ENCODE results near the gene DOCK10.
A peak's percentile ranks its signal among the peaks of the same experiment; 100 is the strongest.
"Not testable (repeated sequence)": the region's sequence is repeated elsewhere in the genome, so short reads cannot be mapped to it uniquely, and the experiment has no call there.

The DOCK10 gene

GRCh38 chr2:224973112-224974016, 68.9 kb downstream of the DOCK10 start:
- DNase-seq, result peak; percentile 58

DNA sequence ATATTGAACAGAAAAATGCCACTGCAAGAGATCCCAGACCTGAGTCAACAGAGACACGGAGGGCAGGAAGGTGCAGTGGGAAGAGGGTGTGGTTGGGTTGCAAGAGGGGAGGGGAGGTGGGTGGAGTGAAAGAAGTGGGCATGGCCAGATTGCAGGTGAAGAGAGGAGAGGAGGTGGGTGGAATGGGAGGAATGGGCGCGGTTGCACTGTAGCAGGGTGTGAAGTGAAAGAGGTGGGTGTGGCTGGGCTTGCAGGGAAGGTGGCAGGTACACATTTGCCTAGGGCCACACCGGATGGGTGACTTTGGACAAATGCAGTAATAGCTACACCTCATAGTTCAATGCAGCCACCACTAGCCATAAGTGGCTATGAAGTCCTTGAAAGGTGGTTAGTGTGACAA, 71.1 kb downstream of the DOCK10 start:
- DNase-seq, result peak; percentile 12

DNA sequence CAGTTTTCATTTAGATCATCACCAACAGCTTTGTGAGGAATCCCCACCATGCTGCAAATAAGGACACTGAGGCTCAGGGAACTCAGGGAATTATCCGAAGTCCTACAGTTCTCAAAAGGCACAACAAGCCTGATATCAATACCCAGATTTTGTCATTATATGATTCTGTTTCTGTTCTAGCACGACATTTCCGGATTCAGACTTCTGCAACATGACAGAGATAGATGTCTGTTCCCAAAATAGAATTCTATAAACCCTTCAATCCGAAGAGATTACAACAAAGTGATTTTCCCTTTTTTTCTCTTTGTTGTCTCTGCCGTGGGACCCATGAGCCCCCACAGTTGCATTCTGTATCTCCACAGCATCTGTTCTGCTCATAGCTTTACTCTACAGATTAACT, 72.0 kb downstream of the DOCK10 start:
- peak; percentile 66 for DNase-seq

GRCh38 chr2:224969633-224970260, 72.5 kb downstream of the DOCK10 start:
- no peak for DNase-seq

DNA sequence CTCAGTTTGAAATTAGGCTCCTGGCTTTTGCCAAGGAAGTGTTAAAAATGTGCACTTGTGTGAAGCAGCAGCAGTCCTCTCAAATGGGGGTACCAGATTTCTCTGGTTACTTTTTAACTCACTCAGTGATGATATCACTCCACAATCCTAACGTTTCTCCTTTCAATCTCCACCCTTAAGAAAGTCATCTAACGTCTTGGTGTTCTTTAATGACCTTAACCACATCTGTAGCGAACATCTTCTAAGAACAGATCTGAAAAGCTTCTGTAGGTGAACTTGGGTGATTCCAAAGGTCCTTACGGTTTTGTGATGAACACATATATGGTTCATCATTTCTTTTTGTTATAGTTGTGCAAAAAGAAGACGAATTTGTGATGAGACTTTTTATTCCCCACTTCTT, 73.2 kb downstream of the DOCK10 start:
- no peak for DNase-seq

DNA sequence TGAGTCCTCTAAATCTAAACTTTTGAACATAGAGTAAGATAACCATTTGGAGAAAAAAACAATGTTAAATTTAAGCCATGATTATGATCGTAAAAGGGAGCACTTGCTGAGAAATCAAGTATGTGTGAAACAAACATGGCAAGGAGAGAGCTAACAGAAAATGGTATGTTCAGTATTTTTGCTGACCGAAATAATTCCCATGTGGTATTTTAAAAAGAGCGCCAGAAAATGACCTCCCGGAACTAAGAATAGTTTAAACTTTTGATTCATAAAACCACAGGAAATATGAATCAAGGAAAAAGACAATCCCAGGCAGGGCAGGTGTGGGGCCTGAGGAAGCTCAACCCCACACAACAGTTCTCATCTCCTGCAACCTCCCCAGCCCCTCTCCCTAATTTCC, 74.2 kb downstream of the DOCK10 start:
- no peak for DNase-seq

- DNase-seq, result no peak
These were observed 75.7 kb downstream of the DOCK10 start for GRCh38 chr2:224966613-224967012.

GRCh38 chr2:224959556-224959955, 82.7 kb downstream of the DOCK10 start:
- no peak for DNase-seq

- no peak for DNase-seq
These were observed 83.4 kb downstream of the DOCK10 start for GRCh38 chr2:224958873-224959272.

DNA sequence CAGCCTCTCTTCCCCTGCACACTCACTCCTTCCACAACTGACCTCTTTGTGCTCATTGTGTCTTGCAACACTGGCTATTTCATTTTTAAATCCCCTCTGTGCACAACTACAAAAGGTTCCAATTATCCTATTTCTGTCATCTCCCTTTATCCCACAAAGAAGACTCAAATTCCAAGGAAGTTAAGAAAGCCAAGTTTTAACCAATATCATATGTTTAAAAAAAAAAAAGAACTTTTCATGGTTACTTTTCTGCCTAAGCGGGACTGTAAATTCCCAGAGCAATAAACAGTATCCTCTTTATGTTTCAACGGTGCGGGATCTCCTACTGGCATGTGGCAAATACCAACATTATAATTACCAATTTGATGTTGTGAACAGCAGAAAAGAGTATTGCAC, 83.8 kb downstream of the DOCK10 start:
- DNase-seq, result no peak

GRCh38 chr2:224957540-224958461, 84.5 kb downstream of the DOCK10 start:
- DNase-seq, result no peak

DNA sequence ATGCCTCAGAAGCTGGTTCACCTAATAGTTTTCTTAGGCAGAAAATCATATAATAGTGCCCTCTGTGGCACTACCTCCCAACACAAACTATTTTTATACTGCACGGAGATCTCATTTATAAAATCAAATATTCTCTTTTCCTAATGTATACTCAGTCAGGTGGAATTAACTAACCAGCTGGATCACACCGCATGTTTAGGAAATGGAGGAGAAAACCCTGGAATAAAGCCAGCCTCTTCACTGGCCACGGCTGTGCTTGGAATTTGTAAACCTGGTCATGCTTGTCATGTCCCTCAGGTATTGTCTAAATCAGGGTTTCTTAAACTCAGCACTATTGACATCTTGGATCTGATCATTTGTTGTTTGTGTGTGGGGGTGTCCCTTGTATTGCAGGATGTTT, 85.6 kb downstream of the DOCK10 start:
- DNase-seq, result no peak

- no peak for DNase-seq
These were observed 87.3 kb downstream of the DOCK10 start for GRCh38 chr2:224954980-224955379.

GRCh38 chr2:224952936-224953657, 89.2 kb downstream of the DOCK10 start:
- DNase-seq, result no peak

DNA sequence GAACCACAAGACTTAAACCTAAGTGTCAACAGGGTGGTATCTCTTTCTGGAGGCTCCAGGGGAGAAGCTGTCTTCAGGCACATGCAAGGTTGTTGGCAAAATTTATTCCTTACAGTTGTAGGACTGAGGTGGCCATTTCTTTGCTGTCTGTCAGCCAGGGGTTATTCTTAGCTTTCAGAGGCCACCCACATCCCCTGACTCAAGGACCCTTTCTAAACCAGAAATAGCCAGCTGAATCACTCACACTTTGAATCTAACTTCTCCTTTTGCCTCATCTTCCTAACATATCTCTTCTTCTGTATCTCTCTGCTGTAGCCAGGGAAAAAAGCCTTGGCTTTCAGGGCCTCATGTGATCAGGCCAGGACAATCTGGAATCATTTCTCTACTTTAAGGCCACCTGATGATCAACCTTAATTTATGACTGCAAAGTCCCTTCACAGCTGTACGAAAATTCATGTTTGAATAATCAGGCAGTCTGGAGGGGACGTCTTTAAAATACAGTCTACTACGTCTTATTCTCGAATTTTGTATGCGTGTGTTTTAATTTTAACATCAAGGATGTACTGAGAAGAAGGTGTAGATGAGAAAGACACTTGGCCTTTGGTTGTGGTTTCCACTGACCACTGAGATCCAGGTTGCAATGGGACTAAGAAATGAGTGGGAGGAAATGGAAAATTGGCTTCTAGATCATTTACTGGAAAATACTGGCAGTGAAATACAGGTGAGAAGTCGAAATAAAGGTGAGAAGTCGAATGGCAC, 90.4 kb downstream of the DOCK10 start:
- DNase-seq, result no peak

DNA sequence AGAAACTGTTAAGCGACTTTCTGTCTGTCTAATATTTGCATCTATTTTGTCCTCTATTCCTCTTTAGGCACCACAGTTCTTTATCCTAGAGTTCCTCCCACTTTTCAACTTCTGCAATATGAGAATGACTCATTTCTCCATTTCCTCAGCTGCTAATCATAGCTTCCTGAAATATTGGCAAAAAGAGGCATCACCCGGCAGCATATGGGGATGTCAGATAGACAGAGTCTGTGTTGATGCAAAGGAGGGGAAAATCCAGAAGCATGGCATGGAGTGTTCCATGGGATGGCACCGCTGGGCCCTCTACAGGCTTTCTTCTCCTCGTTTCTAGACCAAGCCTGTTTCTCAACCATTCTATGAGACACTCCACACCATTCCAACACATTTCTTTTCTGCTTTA, 93.4 kb downstream of the DOCK10 start:
- DNase-seq, result peak; percentile 41

DNA sequence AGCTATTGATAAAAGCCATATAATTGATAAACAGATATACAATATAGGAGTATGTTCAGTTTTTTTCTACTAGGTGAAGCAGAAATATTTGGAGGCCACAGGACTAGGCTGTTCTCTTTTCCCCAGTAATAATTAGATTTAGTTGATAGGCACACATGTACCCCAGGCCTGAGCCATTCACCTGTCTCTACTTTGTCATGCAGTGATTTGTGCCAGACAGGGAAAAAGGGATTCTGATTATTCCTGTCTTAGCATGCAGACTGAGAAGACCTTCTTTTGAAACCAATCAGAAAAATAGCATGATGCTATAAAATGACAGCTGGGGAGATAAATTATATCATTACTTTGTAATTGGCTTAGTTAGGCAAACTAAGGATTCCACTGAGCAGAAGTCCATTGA, 94.3 kb downstream of the DOCK10 start:
- DNase-seq, result peak; percentile 88

GRCh38 chr2:224947566-224947965, 94.7 kb downstream of the DOCK10 start:
- DNase-seq, result no peak

- no peak for DNase-seq
These were observed 95.4 kb downstream of the DOCK10 start for GRCh38 chr2:224946895-224947294.

GRCh38 chr2:224944707-224945547, 97.3 kb downstream of the DOCK10 start:
- peak; percentile 58 for DNase-seq

DNA sequence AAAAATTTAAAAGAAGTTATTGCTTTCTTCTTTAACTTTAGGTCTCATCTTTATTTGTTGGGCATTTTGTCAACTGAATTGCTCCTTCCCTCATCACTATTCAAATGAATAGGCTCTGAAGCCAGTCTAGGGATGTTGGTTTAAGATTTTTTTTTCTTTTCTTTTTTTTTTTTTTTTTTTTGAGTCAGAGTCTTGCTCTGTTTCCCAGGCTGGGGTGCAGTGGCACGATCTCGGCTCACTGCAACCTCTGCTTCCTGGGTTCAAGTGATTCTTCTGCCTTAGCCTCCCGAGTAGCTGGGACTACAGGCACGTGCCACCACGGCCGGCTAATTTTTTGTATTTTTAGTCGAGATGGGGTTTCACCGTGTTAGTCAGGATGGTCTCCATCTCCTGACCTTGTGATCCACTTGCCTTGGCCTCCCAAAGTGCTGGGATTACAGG, 98.6 kb downstream of the DOCK10 start:
- not testable (repeated sequence) for DNase-seq
